Measurements from ENCODE around the gene RBM34.

- TF ChIP-seq CTCF (IDR thresholded peaks at IDR 0.05; ENCODE audit: insufficient read depth, low read depth, low read length) = no peak
- TF ChIP-seq EZH2 (IDR thresholded peaks at IDR 0.05; ENCODE audit: insufficient read depth, low read length) = no peak
Observed at GRCh38 chr1:235107368-235108184, 53.5 kb downstream of the RBM34 start.

Measured in astrocyte (in vitro differentiated cells and primary cell).